ENCODE measurements around the gene FILIP1L.
"Not testable (repeated sequence)": the region's sequence is repeated elsewhere in the genome, so short reads cannot be mapped to it uniquely, and the experiment has no call there.

The FILIP1L gene

DNA sequence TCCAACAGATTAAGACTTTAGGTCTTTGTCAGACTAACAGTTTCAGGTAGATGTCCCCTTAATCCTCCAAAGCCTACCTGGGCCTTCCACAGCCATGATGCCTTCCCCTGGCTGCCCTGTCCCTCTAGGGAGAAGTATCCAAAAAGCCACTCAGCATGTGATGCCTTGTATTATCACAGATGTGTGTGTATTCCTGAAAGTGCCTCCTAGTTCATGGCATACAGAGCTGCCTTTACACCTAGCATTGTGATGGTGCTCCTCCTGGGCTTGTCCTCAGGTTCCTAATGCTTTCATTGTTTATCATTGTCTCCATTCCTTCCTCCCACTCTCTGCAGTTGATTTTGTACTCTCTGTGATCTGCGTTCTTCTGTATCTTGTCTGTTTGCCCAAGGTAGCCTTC is 253.1 kb downstream of the FILIP1L start:
- no peak for DNase-seq

DNA sequence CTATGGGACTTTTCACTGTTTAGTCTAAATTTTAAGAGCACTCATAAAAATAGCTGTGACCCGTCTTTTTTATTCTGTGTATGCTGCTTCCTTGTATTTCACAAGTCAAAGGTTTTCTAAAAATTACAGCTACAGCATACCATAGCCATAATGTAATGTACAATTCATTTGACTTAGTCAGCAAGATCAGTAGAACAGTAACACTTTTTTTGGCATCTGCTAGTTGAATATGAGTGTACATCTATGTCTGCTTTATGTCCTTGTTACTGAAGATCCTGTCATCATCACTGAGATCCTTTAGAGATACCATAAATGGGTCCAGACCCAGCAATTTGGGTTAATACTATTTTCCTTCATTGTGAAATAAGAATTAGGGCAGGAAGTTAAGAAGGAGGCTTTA is 254.5 kb downstream of the FILIP1L start:
- no peak for DNase-seq

DNA sequence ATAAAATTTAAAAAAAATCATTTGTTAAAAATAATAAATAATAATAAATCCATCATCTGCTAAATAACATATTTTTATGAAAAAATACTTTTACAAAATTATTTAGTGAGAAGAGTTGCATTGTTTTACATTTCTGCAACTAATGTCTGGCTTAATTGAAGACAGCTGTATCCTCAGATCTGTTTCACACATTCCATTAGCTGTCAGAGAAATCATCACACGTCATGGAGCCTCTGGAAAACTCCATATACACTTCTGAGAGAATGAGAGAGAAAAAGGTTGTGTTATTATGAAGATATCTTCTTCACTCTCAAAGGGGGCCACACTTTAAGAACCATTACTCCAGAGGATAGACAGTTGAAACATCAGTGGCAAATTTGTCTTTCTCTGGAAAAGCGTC is 255.8 kb downstream of the FILIP1L start:
- DNase-seq, result no peak

DNA sequence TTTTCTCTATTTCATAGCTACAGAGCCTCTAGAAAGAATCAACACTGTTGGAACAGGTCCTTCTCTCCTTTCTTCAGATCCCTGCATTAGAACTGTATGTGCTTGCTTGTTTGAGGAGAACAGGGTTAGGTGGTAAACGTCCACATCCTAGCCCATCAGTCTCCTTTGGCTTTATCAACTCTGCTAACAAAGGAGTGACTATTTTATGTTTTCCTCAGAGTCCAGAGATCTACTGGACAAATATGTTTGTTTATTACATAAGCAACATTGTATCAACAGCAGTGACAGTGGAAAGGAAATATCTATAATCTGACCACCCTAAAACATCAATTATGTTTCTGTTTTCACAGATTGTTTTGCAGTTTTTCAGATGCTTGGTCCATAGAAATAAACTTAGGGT is 257.0 kb downstream of the FILIP1L start:
- no peak for DNase-seq

DNA sequence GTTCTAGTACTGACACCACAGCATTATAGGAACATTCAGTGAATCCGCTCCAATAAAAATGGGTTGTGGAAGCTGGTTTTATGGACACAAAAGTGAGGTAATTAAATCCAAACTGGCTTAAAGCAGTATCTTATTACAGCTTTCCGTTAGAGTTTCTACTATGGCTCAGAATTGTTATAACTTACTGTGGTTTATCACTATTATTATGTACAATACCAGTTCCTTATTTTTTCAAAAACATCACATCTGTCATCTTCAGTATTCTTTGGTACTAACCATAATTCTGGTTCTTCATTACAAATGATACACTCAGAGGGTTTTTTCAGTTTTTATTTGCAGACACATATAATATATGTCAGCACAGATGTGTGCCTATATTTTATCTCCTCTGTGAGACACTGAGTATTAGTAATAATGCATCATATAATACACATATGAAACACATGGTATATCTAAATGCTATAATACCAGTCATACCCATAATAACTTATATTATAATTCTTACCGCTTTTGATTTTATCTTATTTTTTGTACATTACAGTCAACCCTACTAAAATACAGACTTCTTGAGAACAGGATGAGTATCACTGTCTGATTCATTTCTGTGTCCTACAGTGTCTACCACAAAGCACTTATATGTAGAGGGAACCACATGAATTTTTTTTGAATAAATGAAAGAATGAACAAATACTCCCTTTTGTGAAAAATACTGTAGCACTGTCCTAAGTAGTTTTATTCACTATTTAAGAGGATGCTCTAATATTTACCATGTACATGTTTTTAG is 257.7 kb downstream of the FILIP1L start:
- DNase-seq, result no peak

DNA sequence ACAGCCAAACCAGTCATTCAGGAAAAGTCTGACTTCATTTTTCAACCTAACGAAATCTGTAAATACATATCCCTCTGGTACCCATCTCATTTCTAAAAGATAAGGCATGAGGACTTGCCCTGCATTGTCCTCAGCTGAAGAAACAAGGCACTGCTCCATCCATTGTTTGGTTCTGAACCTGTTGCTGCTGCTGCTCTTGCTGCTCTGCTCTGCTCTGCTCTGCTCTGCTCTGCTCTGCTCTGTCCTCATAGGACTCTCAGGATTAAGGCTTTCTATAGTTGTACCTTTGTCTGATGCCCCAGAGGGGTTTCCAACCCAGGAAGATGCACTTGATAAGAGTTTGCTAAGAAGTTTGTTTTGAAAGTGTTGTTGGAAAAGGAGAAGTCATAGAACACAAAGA is 258.4 kb downstream of the FILIP1L start:
- DNase-seq, result no peak

DNA sequence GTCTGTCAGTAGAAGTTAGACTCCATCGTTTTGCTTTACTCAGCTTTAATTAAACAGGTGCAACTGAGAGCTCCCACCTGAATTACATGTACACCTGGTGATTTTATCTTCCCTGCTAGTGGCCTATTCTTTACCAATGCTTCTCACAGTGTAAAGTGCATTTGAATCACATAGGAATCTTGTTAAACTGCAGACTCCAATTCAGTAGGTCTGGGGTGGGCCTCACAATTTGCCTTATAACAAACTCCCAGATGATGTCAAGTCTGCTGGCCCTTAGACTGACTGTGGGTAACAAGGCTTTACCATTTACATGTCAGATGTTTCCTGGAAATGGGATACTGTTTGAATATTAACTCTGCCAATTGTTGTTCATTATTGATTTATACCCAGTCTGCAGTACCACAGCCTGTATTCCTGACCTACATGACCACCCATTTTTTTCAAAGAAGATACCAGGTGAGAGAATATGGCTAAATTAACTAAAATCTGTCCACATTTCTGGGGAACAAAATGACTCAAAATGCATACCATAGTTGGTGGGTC is 259.5 kb downstream of the FILIP1L start:
- DNase-seq, result no peak

DNA sequence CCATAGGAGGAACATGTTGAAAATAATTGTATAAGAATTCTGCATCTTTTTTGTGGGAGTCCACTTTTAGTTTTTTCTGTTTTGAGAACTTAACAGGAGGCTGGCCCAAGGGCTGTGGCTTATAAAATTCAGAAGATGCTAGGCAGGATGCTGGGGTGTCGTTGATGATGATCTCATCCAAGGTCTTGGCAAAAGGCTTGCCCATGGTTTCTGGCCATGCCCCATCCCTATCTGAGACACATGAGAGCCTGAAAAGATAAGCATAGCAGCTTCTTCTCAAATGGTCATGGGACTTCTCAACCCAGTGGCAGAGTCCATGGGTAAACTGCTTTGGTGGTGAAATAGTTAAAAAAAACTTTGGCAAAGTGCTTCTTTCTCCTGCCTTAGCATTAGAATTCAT is 261.4 kb downstream of the FILIP1L start:
- no peak for DNase-seq

DNA sequence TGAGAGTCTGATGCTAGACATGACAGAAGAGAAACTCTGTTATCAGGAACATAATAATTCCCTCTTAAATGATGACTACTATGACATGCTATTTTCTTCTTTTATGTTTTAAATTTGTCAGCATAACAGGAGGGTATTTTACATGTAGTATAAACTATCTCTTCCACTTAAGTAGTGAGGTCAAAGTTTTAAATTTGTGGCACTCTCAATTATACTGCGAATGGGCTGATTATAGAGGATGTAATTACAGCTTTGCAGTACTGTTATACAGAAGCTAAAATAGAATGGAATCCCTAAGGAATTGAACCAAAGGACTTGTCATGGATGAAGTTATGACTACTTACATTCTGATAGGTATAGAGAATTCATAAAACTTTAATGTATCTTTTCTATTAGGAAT is 262.3 kb downstream of the FILIP1L start:
- no peak for DNase-seq

DNA sequence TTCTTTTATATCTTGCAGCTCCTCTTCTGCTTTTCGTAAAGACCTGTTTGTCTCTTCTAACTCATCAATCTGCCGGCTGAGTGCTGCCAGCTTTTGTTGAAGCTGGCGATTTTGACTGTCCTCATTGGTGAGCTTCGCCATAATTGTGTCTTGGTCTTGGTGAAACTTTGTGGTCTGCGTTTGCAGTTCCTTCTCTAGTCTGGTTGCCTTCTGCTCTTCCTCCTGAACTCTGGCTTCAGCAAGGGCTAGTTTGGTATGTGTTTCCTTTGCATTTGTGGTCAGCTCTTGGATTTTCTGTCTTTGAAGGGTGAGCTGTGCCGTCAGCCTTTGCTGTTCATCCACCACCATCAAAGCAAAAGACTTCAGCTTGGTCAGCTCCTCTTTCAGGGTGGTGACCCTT is 263.7 kb downstream of the FILIP1L start:
- DNase-seq, result no peak

DNA sequence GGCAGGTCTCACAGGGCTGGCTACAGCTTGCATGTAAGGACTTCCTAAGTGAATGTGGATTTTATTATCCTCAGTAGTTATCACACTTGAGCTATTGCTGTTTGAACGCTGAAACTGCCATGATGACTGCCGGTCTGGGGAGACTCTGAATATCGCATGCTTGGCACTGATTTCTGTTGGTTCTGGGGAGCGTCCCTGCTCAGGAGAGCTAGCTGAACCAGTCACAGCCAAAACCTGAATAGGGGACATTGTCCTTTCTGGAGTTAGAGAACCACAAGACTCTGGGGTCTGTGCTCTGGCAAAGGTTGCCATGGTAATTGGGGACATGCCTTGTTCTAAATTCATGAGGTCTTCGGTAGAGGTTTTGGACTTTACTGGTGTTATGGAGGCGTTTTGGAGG is 265.9 kb downstream of the FILIP1L start:
- no peak for DNase-seq

DNA sequence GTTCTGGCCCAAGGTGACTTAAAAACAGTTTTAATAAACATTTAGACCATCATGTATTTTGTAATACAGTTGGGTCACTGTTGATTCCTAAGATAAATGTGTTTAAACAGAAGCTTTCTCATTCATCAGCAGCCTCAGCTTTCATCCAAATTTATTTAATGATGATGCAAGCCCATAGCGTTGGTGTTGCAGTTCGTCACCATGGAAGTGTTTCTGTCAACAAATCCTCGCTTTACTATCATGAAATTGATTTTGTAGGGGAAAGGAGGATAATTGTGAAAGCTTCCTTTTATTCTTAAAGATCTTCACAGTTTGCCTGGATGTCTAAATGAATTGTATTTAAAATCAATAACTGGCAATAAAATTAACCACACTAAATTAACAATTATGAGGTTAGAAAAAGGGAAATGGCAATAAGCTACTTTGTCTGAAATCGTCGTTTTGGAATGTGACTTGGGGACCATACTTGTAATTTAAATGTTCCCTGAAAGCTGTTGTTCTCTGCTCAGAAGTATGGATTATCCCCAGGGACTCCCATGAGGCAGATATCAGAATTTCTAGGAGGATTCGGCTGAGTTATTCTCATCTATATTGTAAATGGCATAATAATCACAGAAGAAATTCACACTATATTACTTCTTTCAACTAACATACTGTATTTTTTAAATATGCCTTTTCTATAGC is 267.7 kb downstream of the FILIP1L start:
- DNase-seq, result peak; percentile 33

DNA sequence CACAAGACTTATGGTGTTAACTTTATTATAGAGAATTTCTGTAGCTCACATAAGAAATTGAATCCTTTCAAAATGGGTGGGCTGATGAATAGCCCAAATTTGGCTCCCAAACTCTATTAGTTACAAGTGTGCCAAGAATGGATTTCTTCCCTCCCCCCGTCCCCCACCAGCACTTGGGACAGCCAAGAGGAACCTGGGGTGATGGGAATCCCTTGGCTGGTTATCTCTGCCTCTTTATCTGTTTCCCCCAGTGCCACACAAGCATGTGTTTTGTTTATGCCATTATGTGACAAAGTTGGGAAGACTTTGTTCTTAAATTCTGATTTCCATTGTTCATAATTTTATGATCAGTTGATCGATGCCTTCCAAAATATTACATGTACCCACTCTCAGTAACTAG is 268.3 kb downstream of the FILIP1L start:
- DNase-seq, result peak; percentile 57

DNA sequence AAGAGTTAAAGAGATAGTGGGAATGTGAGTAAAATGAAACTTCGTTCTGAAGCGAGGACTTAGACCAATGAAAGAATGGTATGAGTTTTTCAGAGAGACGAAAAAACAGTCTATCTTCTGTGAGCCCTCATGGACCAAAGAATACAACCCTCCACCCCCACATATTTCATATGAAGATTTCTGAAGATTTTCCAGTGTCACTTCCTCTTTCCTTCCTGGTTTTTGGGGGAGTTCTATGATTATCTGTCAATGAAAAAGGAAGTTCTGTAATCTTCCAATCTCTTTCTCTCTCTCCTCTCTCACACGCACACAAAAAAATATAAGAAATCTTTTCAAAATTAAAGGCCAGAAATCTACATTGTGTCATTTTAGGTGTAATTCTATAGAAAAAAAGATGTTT is 269.0 kb downstream of the FILIP1L start:
- DNase-seq, result peak; percentile 90

DNA sequence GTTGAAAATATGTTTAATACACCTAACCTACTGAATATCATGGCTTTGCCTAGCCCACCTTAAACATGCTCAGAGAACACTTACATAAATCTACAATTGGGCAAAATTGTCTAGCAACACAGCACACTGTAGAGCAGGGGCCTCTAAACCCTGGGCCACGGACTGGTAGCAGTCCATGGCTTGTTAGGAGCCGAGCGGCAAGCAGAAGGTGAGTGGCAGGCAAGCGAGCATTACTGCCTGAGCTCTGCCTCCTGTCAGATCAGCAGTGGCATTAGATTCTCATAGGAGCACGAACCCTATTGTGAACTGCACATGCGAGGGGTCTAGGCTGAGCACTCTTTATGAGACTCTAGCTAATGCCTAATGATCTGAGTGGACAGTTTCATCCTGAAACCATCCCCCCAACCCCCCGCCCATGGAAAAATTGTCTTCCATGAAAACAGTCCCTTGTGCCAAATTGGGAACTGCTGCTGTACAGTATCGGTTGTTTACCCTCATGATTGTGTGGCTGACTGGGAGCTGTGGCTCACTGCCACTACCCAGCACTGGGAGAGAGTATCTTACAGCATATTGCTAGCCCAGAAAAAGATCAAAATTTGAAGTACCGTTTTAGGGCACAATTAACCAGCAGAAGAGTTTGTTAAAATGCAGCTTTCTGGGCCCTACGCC is 270.6 kb downstream of the FILIP1L start:
- no peak for DNase-seq

DNA sequence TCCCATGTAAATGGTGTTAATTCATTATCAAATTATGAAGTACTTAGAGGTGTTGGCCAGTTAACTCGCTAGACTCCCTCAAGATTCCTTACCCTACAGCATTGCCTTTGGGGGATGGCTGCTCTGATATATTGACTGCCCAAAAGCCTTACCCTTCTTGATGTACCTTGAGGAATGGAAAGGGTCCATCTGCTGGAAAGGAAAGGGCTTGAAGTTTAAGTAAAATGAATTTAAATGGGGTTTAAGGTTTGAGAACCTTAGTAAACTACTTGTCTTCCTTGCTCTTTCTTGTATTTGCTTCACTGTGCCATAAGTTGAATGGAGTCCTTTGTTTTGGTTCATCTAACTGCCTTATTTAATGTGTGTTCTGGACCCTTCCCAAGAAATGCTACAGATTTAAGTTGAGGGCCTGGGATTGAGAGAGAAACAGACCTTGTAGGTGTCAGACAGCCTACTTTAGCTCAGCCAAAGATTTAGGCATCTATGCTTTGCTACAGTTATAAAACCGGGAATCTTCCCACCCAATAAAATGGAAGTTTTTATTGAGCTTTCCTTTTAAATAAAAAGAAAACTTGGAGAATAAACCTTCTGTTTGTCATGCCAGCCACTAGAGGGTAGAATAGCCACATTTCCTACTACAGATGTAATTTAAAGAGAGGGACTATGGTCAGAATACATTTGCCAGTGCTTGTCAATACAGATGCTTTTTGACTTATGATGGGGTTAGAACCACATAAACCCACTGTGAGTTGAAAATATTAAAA is 271.3 kb downstream of the FILIP1L start:
- peak; percentile 66 for DNase-seq

DNA sequence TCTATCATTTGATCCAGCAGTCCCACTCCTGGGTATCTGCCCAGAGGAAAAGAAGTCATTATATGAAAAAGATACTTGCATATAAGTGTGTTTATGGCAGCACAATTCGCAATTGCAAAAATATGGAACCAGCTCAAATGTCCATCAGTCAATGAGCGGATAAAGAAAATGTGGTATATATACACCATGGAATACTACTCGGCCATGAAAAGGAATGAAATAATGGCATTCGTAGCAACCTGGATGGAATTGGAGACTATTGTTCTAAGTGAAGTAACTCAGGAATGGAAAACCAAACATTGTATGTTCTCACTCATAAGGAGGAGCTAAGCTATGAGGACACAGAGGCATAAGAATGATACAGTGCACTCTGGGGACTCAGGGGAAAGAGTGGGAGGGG is 272.4 kb downstream of the FILIP1L start:
- not testable (repeated sequence) for DNase-seq

DNA sequence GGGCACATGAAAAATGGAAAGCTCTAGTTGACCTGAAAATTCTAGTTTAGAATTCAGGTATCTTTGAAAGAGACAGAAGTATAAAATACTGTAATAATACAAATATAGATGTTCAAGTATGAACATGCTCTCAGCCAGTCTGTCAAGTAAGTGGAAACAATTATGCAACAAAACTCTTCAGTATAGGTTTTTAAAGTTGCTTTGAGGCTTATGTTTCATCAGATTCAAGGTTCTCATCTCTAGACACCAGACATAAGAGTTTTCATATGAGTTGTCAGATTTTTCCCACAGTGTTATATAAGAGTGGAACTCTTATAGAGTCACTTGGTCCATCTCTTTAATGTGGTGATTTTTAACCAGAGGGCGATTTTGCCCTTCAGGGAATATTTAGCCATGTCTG is 274.7 kb downstream of the FILIP1L start:
- no peak for DNase-seq

DNA sequence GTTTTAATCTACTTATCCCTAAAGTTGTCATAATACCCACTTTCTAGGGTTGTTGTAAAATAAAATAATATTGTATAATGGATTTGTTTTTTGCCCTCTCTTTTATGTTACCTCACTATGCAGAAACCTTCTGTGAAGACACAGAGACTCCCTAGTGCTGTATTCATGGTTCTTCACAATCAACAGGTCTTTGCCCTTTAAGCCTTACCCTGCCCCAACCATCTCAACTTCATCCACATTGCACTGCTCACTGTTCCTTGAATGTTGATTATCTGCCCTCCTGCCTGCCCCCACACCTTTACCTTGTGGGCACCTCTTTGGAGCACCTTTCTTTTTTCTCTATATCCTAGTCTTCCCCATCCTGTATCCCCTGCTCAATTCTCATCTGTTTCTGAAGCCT is 275.5 kb downstream of the FILIP1L start:
- no peak for DNase-seq

DNA sequence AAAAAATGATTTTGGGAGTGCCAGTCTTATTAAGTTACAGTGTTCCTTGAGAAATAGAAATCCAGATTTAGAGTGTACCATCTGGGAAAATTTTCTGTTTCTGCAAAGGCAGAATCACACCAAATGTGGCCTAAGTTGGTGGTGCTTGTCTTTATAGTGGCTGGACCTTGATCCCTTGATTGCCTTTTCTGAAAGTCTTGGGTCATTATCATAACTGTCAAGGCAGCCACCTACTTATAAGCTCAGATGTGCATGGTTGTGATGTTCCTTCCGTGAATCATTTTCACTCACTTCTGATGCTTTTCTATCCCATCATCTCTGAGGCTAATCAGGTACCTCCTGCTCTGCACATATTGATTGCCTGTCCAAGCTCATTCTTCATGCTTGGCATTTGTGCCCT is 276.6 kb downstream of the FILIP1L start:
- DNase-seq, result no peak

DNA sequence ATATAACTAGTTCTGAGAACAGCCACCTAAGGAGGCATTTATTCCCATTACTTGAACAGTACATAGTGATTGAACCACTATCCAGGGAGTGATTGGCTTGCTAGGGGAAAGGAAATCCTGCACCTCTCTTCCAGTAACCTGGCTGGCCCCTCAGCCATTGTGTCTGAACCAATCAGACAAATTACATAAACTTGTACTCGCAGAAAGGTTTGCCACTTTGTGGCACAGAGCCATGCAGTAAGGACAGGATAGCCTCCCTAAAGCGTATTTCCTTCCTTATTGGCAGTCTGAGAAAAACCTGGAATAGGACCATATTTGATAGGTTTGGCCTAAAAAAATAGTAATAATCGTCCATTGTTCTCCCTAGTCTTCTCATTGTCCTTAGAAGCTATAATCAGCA is 277.6 kb downstream of the FILIP1L start:
- no peak for DNase-seq

DNA sequence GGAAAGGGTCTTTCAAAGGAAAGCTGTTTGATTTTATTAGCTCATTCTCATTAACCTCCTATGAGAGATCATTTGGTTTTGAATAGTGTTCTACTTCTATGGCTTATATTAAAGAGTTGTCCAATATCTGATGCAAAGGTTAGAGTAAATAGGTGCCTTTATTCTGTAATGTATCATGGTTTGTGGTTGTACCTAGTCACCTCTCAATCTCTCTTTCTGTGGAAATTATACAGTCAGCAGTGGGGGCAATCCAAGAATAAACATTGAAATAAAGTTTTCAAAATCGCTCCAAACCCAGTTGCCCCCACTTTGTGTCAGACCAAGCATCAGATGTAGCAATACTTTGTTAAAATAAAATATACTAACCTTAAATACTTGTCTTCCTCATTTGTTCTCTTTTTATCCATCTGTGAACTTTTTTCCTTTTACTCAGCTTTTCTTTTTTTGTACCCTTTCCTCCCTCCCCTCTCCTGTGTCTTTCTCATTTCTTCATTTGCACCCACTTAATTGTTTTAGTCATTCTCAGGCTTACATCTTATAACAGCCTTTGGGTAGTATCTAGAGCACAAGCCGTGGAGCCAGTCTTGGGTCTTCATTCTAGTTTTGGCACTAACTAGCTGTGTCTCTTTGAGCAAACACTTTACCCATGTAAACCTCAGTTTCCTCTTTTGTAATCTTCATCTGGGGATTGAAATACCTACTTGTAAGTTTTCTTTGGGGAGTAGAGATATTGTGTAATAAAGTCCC is 279.9 kb downstream of the FILIP1L start:
- DNase-seq, result no peak
